ENCODE results near the gene TBC1D10B.

DNA sequence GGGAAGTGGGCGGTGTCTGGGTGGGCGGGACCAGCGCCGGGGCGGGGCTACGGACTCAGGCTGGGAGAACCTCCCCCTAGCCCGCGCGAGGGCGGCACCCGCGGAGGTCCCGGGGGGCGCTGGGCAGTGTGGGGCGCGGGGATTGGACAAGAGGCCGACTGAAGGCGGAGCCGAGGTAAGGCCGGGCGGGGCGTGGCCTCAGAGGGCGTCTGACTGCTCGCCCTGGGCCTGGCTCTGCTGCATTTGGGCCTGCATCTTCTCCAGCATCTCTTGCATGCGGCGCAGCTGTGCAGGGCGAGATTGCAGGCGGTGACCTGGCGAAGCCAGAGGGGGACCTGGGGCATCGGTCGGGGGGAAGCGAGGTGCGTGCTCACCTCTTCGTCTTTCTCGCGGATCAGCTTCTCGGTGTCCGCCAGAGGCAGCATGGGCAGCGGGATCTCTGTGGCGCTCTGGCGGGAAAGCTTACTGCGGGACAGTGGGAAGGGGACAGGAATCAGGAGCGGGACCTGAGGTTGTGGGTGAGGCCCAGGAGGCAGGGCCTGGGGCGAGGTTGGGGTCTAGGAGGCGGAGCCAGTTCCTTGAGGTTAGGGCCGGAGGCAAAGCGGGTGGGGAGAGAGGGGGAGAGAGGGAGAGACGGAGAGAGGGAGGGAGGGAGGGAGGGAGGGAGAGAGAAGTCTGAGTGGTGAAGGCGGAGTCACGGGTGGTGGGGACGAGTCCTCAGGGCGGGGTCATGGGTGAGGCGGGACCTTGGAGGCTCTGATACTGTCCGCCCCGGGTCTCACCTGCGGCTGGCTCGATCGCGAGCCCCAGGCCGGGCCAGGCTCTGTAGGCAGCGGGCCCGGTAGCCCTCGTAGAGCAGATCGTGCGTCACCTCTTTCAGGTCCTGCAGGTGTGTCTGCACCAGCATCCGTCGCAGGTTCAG, 8.2 kb upstream of the TBC1D10B start:
- TF ChIP-seq, protein P1, sequence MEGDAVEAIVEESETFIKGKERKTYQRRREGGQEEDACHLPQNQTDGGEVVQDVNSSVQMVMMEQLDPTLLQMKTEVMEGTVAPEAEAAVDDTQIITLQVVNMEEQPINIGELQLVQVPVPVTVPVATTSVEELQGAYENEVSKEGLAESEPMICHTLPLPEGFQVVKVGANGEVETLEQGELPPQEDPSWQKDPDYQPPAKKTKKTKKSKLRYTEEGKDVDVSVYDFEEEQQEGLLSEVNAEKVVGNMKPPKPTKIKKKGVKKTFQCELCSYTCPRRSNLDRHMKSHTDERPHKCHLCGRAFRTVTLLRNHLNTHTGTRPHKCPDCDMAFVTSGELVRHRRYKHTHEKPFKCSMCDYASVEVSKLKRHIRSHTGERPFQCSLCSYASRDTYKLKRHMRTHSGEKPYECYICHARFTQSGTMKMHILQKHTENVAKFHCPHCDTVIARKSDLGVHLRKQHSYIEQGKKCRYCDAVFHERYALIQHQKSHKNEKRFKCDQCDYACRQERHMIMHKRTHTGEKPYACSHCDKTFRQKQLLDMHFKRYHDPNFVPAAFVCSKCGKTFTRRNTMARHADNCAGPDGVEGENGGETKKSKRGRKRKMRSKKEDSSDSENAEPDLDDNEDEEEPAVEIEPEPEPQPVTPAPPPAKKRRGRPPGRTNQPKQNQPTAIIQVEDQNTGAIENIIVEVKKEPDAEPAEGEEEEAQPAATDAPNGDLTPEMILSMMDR (IDR thresholded peaks at IDR 0.05; ENCODE audit: insufficient read depth, low read length) = no peak
- TF ChIP-seq POLR2AphosphoS5 (IDR thresholded peaks at IDR 0.05; ENCODE audit: low read depth) = peak; percentile 33; the same call in 1 of the 2 replicates
- TF ChIP-seq, protein P2, sequence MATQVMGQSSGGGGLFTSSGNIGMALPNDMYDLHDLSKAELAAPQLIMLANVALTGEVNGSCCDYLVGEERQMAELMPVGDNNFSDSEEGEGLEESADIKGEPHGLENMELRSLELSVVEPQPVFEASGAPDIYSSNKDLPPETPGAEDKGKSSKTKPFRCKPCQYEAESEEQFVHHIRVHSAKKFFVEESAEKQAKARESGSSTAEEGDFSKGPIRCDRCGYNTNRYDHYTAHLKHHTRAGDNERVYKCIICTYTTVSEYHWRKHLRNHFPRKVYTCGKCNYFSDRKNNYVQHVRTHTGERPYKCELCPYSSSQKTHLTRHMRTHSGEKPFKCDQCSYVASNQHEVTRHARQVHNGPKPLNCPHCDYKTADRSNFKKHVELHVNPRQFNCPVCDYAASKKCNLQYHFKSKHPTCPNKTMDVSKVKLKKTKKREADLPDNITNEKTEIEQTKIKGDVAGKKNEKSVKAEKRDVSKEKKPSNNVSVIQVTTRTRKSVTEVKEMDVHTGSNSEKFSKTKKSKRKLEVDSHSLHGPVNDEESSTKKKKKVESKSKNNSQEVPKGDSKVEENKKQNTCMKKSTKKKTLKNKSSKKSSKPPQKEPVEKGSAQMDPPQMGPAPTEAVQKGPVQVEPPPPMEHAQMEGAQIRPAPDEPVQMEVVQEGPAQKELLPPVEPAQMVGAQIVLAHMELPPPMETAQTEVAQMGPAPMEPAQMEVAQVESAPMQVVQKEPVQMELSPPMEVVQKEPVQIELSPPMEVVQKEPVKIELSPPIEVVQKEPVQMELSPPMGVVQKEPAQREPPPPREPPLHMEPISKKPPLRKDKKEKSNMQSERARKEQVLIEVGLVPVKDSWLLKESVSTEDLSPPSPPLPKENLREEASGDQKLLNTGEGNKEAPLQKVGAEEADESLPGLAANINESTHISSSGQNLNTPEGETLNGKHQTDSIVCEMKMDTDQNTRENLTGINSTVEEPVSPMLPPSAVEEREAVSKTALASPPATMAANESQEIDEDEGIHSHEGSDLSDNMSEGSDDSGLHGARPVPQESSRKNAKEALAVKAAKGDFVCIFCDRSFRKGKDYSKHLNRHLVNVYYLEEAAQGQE (IDR thresholded peaks at IDR 0.05; ENCODE audit: insufficient replicate concordance, low read depth) = no peak
- TF ChIP-seq GABPA (IDR thresholded peaks at IDR 0.05; ENCODE audit: low read depth) = no peak

Data from HL-60 (cell line).